Body of pancreas (tissue), 4 donors: ENCODE measurements around the gene MEAF6.

ENCODE experiments used
- CTCF ChIP-seq, 7 experiments: fragments of 450-650 bp in 4 of 7; fragments of 200-600 bp in 3 of 7; sonication (generic) in 3 of 7; IDR thresholded peaks; one replicate each; pipeline ENCODE4 v1.5.1; 2016 to 2019; ENCODE audit warnings: antibody characterized with exemption in 7 of 7
- POLR2A ChIP-seq, 3 donors: fragments of 450-650 bp; IDR thresholded peaks; one replicate each; pipeline ENCODE4 v1.6.1; 2016; ENCODE audit warnings: antibody characterized with exemption in 3 of 3, mild to moderate bottlenecking in 2 of 3

GRCh38 chr1:37464443-37464842, 50.1 kb downstream of the MEAF6 start:
- TF ChIP-seq CTCF (IDR thresholded peaks at IDR 0.05) (no peak), POLR2A (IDR thresholded peaks at IDR 0.05) (no peak)
